GM12878 (cell line): ENCODE data around the gene DLG2. TPM values are rescaled to one million over a fixed set of nuclear protein-coding genes. Genes with fewer than 3 reads are reported as not detected.

Experiments used
- ATAC-seq: fragments of 200-7000 bp; cut with Tn5 transposase; 3 replicates; pipeline ENCODE4 v1.9.1; 2020; ENCODE audit warnings: mild to moderate bottlenecking, moderate library complexity
- BruUV-seq: library from RNA; stranded (reverse); fragments of 400-500 nt; replicated peaks from 2 replicates; lab custom pipeline; 2021; lab: Mats Ljungman, UMichigan
- CTCF ChIA-PET: fragments of 300-600 bp; sonication (Branson Sonifier 250); formaldehyde crosslinking; extraction: SDS; loops from one replicate; lab custom pipeline; 2021; ENCODE audit warnings: inconsistent platforms; lab: Yijun Ruan, JAX
- POLR2A ChIA-PET: fragments of 350-600 bp; formaldehyde crosslinking; extraction: SDS; loops from one replicate; lab custom pipeline; 2021; ENCODE audit warnings: inconsistent platforms; lab: Charles Lee
- RAD21 ChIA-PET: fragments of 300-600 bp; sonication (Branson Sonifier 250); formaldehyde crosslinking; loops from one replicate; lab custom pipeline; 2023; ENCODE audit warnings: antibody characterized with exemption; ENCODE audit not compliant: unreplicated experiment; lab: Charles Lee
- SMC1A ChIA-PET: fragments of 300-600 bp; sonication (Branson Sonifier 250); formaldehyde crosslinking; loops from one replicate; lab custom pipeline; 2023; ENCODE audit not compliant: unreplicated experiment, uncharacterized antibody; lab: Charles Lee
- DNase-seq: peaks from one replicate; pipeline ENCODE4 v3.0.0-alpha.2; 2011; ENCODE audit warnings: low read depth, low spot score
- FAIRE-seq: peaks from 3 replicates; lab custom pipeline; 2011; peaks lifted over from hg19 to GRCh38; lab: Jason Lieb, UNC
- H2AFZ ChIP-seq: 2 replicates; pipeline ENCODE4 v1.6.0; 2011; ENCODE audit warnings: low read depth, low read length, control low read depth; ENCODE audit not compliant: control insufficient read depth
- H3K27ac ChIP-seq: 2 replicates; pipeline ENCODE4 v1.5.1; 2011; ENCODE audit warnings: control low read depth; ENCODE audit not compliant: control insufficient read depth, insufficient read depth
- H3K27me3 ChIP-seq, 2 experiments: replicated peaks in 1 of 2; 2 replicates each; pipeline versions ENCODE4 v1.6.0 to v1.6.1; 2011; ENCODE audit warnings: low read length in 1 of 2; ENCODE audit not compliant: control insufficient read depth in 2 of 2, insufficient read depth in 2 of 2
- H3K36me3 ChIP-seq, 2 experiments: 2 replicates each; pipeline ENCODE4 v1.5.1; 2011; ENCODE audit warnings: low read length in 1 of 2; ENCODE audit not compliant: control insufficient read depth in 2 of 2, insufficient read depth in 2 of 2
- H3K4me1 ChIP-seq: 2 replicates; pipeline ENCODE4 v1.6.1; 2011; ENCODE audit warnings: mild to moderate bottlenecking, low read length, moderate library complexity, mixed read lengths; ENCODE audit not compliant: control insufficient read depth, insufficient read depth
- H3K4me2 ChIP-seq: 2 replicates; pipeline ENCODE4 v1.6.0; 2011; ENCODE audit warnings: control low read depth; ENCODE audit not compliant: control insufficient read depth, insufficient read depth
- H3K4me3 ChIP-seq: fragments of 200-600 bp; sonication (generic); 2 replicates; pipeline ENCODE4 v1.5.1; 2016
- H3K79me2 ChIP-seq: 2 replicates; pipeline ENCODE4 v1.6.0; 2011; ENCODE audit warnings: low read length; ENCODE audit not compliant: control insufficient read depth, insufficient read depth
- H3K9ac ChIP-seq: 2 replicates; pipeline ENCODE4 v1.8.0; 2011; ENCODE audit warnings: low read length, control low read depth, mixed read lengths; ENCODE audit not compliant: control insufficient read depth, insufficient read depth
- H3K9me3 ChIP-seq: replicated peaks from 3 replicates; pipeline ENCODE4 v1.5.1; 2011; ENCODE audit warnings: mild to moderate bottlenecking, low read length; ENCODE audit not compliant: control insufficient read depth, insufficient read depth
- H4K20me1 ChIP-seq: 2 replicates; pipeline ENCODE4 v1.6.0; 2011; ENCODE audit not compliant: control insufficient read depth, insufficient read depth
- FOS ChIP-seq: IDR thresholded peaks from 3 replicates; pipeline ENCODE4 v1.6.1; 2011; ENCODE audit warnings: borderline replicate concordance; ENCODE audit not compliant: insufficient read length; ENCODE audit errors: extremely low read depth
- POLR2AphosphoS2 ChIP-seq: IDR thresholded peaks from 2 replicates; pipeline ENCODE4 v1.6.1; 2011; ENCODE audit warnings: low read depth, mild to moderate bottlenecking, low read length, improper control_type of control experiment, moderate library complexity
- SPI1 ChIP-seq: IDR thresholded peaks from 2 replicates; pipeline ENCODE4 v1.6.1; 2011; ENCODE audit warnings: low read depth, mild to moderate bottlenecking, low read length, moderate library complexity, borderline replicate concordance; ENCODE audit not compliant: insufficient read depth
- ZBED1 ChIP-seq: IDR thresholded peaks from 2 replicates; pipeline ENCODE4 v1.6.1; 2016; ENCODE audit warnings: borderline replicate concordance
- ZBTB11 ChIP-seq: fragments of 450-650 bp; formaldehyde crosslinking; IDR thresholded peaks from 2 replicates; pipeline ENCODE4 v1.5.0; 2022; ENCODE audit warnings: mild to moderate bottlenecking, missing genetic modification characterization
- ZBTB40 ChIP-seq: fragments of 450-650 bp; IDR thresholded peaks from 2 replicates; pipeline ENCODE4 v1.6.1; 2016; ENCODE audit warnings: mild to moderate bottlenecking, moderate library complexity, borderline replicate concordance
- WGBS: methylation state at CpG from one replicate; pipeline ENCODE4 v1.1.6; 2016; ENCODE audit warnings: low lambda C conversion rate; ENCODE audit not compliant: insufficient replicate concordance, insufficient coverage; ENCODE audit errors: missing lambda C conversion rate; 5-methylcytosine and 5-hydroxymethylcytosine counted together
- in situ Hi-C: fragments of 300-500 bp; cut with MboI; formaldehyde crosslinking; loops from 9 replicates; pipeline ENCODE4 v1.14.3; 2018; ENCODE audit warnings: mixed read lengths
- intact Hi-C: fragments of 100-400 bp; cut with micrococcal nuclease; formaldehyde crosslinking; loops from one replicate; pipeline ENCODE4 v1.14.2; 2022; ENCODE audit not compliant: unreplicated experiment
- polyA plus RNA-seq, 11 experiments: library from polyadenylated mRNA; depleted of rRNA in 4 of 11; unstranded in 6 of 11; stranded (reverse) in 5 of 11; fragments of >200 nt; fragmentation: Nextera tagmentation in 4 of 11; fragmentation: Illumina TruSeq in 1 of 11; extraction: Ambion mirVana in 4 of 11; extraction: Trizol in 1 of 11; gene quantifications; 1 replicate in 1 of 11; 2 replicates in 10 of 11; pipeline versions ENCODE4 v1.2.1 to v1.2.3, GENCODE V29; 2011 to 2016; ENCODE audit warnings: inconsistent platforms in 2 of 11, missing spikeins in 2 of 11, low read depth in 1 of 11
- total RNA-seq, 4 experiments: library from RNA; depleted of rRNA in 3 of 4; stranded (reverse); fragments of >200 nt in 3 of 4; fragmentation: Illumina TruSeq in 1 of 4; extraction: Trizol in 1 of 4; gene quantifications; 2 replicates each; pipeline versions ENCODE4 v1.2.1 to v1.2.3, GENCODE V29; 2013 to 2021

Gene DLG2
- total and polyA plus RNA-seq, 10 of the 15 experiments (the other 5 are each of a cell fraction or from before 2014, with no cell fraction given), result 0.09 to 0.98 (median 0.35) TPM

- no peak overlapping the region for H2AFZ ChIP-seq
- H3K27ac ChIP-seq, result no peak overlapping the region
- RAD21 ChIA-PET, result no interaction called here
- in situ Hi-C loops, result no loop called here
- no peak overlapping the region for H3K4me2 ChIP-seq
- SMC1A ChIA-PET, result interaction anchor here (0.8 kb wide), 1 partner anchor 9 kb away, joined by 3 read pairs; no protein-coding TSS in a partner anchor
- H3K4me1 ChIP-seq, result no peaks in the 10 kb centered on the region
- H3K4me3 ChIP-seq, result no peak overlapping the region
- no peaks in the 10 kb centered on the region for H3K9me3 ChIP-seq
- CTCF ChIA-PET, result no interaction called here
- FAIRE-seq (no peak), ATAC-seq (no peak)
- H3K79me2 ChIP-seq, result no peaks in the 10 kb centered on the region
- TF ChIP-seq POLR2AphosphoS2 (no peak), ZBED1 (no peak), FOS (no peak)
- TF ChIP-seq, all 136 proteins: peak for 0
- WGBS, result 0% methylated on average over 1 of the region's 1 CpG
- Histone ChIP-seq H3K9ac (no peak overlapping the region), H3K36me3 (no peaks in the 10 kb centered on the region), H3K27me3 (no peaks in the 10 kb centered on the region), H4K20me1 (no peaks in the 10 kb centered on the region)
- intact Hi-C loops, result no loop called here
- BruUV-seq, result no TSS peak
- no peak for DNase-seq
- POLR2A ChIA-PET, result no interaction called here
Measured at GRCh38 chr11:84503503-84503902, 1123.6 kb downstream of the DLG2 start.

GRCh38 chr11:84501750-84502149 lies 1125.4 kb downstream of the DLG2 start:
- POLR2A ChIA-PET, result no interaction called here
- FAIRE-seq (no peak), ATAC-seq (no peak)
- SMC1A ChIA-PET, result no interaction called here
- H3K9me3 ChIP-seq, result no peaks in the 10 kb centered on the region
- RAD21 ChIA-PET, result no interaction called here
- no peaks in the 10 kb centered on the region for H3K79me2 ChIP-seq
- BruUV-seq, result no TSS peak
- H3K27ac ChIP-seq, result no peak overlapping the region
- no peaks in the 10 kb centered on the region for H3K36me3 ChIP-seq
- H2AFZ ChIP-seq, result no peak overlapping the region
- no peaks in the 10 kb centered on the region for H3K4me1 ChIP-seq
- CTCF ChIA-PET, result no interaction called here
- intact Hi-C loops, result no loop called here
- H4K20me1 ChIP-seq, result no peaks in the 10 kb centered on the region
- H3K9ac ChIP-seq, result no peak overlapping the region
- TF ChIP-seq SPI1 (0 out of 2 replicates have a peak, but pooled peaks have one; percentile 34), ZBTB40 (no peak), ZBTB11 (no peak)
- TF ChIP-seq, all 136 proteins: peak for 1
- H3K4me3 ChIP-seq, result no peak overlapping the region
- DNase-seq, result no peak
- no peaks in the 10 kb centered on the region for H3K27me3 ChIP-seq
- no peak overlapping the region for H3K4me2 ChIP-seq
- in situ Hi-C loops, result no loop called here
